GM21447 (cell line): Measurements from ENCODE around the gene TTR.
A peak's percentile ranks its signal among the peaks of the same experiment; 100 is the strongest.

Source experiments
- ATAC-seq: cut with Tn5 transposase; IDR thresholded peaks from one replicate; pipeline ENCODE4 v1.9.1; 2021; ENCODE audit not compliant: unreplicated experiment

TTR gene

DNA sequence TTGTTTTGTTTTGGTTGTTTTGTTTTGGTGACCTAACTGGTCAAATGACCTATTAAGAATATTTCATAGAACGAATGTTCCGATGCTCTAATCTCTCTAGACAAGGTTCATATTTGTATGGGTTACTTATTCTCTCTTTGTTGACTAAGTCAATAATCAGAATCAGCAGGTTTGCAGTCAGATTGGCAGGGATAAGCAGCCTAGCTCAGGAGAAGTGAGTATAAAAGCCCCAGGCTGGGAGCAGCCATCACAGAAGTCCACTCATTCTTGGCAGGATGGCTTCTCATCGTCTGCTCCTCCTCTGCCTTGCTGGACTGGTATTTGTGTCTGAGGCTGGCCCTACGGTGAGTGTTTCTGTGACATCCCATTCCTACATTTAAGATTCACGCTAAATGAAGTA lies at the start of gene TTR:
TTR (plus strand) TSS at position 250 of the 400 bp plus-strand sequence; CDS start at position 276, 26 bp downstream.
- ATAC-seq: no peak

DNA sequence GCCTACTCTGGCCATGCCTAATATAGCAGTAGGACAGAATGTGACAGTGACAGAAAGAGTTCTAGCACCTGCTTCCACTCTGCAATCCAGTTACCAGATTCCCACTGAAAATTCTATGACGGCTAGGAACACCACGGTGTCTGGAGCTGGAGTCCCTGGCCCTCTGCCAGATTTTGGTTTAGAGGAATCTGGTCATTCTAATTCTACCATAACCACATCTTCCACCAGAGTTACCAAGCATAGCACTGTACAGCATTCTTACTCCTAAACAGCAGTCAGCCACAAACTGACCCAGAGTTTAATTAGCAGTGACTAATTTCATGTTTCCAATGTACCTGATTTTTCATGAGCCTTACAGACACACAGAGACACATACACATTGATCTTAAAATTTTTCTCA lies 45.2 kb upstream of the TTR start:
- no peak for ATAC-seq

DNA sequence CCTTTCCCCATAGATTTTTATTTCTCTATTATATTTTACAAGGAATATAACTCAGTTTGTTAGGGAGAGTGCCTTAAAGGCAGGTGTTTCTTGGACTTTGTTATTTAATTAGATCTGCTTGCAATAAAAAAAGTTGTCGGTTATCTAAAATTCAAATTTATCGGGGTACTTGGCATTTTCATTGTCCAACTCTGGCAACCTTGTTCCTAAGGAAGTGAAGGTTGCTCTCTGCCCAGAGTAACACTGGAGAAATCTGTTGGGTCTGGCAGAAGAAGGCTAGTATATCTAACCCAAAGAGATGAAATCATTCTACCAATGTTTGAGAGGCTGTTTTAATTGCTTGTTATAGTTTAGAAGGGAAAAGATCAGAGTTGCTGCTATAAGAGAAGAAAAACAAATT lies 42.8 kb upstream of the TTR start:
- no peak for ATAC-seq

DNA sequence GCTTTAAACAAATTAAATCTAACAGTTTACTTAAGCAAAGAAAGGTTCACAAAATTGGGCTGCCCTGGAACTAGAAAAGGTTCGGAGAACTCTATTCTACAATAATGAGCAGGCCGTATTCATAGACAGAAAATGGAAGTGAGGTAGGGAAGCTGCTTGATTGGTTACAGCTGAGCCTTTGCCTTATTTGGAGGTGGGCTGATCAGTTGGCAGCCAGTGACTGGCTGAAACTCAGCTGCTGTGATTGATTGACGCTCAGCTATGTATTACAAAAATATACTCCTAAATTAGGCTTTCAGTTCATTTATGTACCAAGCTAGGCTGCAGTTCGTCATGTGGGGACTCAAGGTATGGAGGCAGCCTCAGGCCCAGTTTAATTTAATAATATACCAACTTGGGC lies 42.3 kb upstream of the TTR start:
- no peak for ATAC-seq

DNA sequence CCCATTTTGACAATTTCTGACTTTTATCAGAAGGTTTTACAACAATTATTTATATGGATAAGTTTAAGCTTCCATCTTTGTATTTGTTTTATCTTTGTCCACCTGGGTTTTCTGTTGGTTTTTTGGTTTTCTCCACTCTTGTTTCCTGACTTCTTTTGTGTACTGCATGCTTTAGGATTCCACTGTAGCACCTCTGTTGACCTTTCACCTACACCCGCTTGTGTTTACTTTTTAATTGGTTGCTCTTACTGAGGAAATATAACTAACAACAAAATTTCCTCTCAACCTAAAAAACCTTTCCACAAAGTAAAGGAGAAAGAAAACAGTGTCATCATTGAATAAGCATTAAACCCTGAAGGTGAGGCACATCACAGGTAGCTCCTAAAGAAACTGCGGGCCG lies 39.8 kb upstream of the TTR start:
- no peak for ATAC-seq

DNA sequence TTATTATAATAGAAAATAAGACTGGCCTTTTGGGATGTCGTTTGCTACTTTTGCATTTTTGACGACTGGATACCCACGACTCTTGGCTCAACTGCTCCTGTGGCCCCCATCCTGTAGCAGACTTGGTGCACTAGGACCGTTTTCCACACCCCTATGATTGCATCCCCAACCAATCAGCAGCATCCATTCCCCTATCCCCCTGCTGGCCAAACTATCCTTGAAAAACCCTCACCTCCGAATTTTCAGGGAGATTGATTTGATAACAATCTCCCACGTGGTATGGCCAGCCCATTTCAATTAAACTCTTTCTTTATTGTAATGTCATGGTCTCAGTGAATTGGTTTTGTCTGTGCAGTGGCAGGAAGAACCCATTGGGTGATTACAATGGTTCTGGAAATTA lies 37.9 kb upstream of the TTR start:
- no peak for ATAC-seq

DNA sequence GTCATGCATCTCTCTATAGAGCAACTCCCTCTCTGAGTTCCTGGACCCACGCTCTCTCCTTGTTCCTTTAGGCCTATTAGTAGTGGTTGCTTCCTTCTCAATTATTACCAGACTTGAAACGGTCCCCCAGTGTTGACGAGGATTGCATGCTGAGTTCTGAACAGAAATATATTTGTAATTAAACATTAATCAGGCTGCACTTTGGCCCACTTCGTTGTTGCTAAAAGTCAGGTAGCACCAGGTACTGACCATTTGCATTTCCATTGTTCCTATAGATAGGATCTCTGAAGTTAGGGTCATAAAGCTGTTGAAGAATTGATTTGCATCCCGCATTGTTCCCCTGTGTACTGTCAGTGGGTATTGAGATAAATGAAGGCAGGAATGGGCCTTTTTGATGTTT lies 36.9 kb upstream of the TTR start:
- ATAC-seq: no peak

DNA sequence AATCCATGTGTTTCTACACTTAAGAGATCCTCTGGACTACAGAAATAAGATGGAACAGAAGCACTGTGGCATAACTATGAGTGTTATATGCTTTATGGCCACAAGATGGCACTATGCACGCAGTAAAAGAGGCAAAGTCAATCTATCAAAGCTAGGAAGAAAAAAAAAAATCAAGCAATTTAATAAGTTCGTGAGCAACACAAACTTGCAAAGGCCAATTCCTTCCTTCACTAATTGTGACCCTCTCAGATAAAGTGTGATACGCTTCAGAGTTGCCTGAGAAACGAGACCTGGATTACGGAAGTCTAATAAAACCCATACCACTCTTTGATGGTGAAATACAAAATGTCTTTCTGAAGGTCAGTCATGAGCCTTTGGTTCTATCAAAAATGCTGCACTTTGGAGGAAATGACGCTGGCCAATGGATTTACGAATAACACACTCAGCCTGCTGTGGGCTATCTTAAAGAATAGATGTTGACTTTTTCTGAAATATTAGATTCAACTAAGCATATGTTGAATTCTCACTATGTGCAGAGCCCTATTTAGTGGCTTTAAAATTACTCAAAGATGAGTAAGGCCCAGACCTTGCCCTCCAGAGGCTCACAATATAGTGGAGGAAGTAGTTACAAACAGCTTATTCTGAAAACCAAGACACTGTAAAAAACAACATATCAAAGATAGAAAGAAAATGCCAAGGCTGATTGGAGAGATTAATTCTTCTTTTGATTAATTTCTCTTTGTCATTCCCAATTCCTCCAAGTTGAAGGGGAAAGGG lies 35.5 kb upstream of the TTR start:
- ATAC-seq: peak; percentile 66

DNA sequence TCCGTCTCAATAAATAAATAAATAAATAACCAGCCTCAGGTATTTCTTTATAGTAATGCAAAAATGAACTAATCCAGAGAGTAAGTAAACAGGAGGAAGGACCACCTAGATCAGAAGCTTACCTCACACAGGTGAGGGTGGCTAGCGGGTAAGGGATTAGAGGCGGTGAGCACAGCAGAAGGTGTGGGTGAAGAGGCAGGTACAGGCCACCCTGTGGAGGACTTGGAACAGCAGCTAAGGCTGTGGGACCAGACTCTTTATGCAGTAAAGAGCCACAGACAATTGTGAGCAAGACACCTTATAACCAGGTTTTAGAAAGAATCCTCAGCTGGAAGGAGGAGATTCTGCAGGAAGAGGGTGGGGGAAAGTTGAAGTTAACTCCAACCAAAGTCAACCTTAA lies 34.2 kb upstream of the TTR start:
- no peak for ATAC-seq

DNA sequence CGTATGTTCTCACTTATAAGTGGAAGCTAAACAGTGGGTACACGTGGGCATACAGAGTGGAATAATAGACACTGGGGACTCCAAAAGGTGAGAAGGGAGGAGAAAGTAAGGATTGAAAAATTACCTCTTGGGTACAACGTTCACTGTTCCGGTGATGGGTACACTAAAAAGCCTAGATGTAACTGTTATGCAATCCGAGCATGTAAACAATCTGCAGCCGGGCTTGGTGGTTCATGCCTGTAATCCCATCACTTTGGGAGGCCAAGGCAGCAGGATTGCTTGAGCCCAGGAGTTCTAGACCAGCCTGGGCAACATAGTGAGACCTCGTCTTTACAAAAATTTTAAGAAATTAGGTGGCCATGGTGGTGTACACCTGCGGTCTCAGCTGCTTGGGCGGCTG lies 33.1 kb upstream of the TTR start:
- ATAC-seq: no peak

DNA sequence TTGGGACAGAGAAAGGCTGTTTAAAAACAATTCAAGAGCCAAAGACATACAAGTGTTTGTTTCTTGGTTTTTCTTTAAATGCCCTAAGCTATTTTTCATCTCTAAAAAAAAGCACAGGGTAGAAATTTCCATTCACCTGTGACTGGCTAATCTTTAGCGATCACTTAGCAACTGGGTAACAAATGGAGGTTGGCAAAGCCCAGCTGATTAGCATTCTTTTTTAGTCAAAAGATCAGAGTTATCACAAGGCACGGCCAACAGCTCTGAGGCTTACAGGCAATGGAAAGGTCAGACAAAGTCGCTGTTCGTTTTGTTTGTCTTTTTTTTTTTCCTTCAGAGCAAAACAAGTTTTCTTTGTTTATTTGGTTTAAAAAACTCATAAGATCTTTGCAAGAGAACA lies 29.0 kb upstream of the TTR start:
- ATAC-seq: no peak

DNA sequence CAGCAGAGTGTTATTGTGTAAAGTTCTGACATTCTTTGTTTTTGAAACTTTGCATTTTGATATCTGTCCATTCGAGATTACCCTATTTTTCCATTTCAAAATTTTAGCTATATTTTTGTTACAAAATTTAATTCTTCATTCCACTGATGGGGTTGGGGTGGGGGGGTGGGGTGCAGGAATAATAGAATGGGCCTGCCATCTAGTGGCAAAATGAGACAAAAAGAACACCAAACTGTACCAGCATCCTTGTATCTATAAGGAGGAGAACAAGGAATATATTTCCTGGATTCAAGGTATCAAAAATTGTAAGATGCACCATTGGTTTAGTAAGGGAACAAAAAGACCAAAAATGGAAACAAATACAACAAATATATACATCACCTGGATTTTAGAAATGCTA lies 27.9 kb upstream of the TTR start:
- ATAC-seq: no peak

DNA sequence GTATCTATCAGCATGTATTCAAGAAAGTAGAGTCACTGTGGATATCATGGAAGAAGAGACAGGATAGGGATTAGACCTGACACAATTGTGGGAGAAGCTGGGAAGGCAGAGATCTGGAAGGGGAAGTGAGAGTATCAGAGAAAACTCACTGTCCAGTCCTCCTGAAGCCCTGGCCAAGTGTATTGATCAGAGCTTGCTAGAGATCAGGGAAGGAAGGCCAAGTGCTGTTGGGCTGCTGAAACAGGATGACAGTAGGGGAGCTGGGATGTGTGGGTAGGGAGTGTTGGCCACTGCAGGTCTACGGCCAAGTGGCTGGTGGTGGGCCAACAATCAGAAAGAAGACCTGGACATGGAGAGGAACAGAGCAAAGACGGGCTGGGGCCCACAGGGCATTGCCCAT lies 26.3 kb upstream of the TTR start:
- ATAC-seq: no peak

DNA sequence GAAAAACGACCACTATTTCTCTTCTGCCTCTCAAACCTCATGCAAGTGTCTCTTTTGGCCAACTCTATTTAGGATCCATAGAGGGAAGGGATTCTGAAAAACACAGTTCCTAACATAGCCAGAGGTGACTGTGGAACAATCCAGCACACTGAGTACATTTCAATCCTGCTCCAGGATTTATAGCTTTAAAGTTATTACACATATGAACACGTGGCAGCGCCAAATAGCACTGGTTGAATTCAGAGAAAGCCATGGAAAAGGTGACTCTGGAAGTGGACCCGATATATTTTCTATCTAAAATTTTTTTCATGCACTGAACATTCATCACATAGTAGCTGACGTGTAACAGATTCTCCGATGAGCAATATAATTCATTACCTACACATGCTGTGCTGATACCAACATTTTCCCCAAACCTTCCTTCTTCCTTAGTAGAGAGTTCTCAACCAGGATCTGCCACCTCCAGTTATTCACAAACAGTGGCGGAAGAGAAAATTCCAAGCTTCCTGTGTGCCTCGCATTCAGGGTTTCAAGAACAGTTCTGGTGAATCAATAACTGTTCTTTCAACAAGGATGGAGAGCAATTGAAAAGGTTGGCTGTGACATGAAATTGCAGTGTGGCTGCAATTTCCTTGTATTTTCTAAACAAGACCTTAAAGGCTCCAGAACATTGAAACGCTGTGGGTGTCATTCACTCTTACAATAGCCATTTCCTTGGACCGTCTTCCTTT lies 25.7 kb upstream of the TTR start:
- no peak for ATAC-seq

DNA sequence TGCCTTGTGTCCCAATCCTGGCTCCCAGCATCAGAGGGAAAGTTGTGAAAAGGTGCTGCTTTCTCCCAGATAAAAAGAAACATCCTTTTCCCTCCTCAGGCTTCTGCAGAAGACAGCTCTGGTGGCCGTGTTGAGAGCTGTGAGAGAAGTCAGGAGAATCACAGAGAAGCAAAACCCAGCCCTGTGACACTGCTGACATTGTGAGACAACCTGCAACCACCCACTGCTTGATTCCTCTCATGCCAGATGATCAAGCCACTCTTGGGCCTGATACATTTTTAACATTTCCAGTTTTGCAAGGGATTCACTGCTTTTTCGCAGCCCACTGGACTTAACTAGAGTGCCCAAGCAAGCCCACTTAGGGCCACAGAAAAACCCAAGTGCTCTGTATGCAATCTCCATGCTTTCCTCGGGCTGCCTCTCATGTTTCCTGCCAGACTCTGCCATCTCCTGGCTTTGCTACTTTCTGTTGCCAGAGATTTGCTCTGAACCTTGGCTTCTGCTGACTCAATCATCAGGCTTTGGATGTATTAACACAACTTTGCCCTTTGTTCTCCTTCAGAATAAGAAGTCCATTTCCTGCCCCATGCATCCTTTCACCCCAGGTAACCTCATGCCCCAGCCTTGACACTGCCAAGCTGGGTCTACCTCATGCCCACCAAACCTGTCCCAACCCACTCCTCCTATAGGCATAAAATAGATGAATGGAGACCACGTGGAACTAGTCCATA lies 24.9 kb upstream of the TTR start:
- ATAC-seq: no peak

DNA sequence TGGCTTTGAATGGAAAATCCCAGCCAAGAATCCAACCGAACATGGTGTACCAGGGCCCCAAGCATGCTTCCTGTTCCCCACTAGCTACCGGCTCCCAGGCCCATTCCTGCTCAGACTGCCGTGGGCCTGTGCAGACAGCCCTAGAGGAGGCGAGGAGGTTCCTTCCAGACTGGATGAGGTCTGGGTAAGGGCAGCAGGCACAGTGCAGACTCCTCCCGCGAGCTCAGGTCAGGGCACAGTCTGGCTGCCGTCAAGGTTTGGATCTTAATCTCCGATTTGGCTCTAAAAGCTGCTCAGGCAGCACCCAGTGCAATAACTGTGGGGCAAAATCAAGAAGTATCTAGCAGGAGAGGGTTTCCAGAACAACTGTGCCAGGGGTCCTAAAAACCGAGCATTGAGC lies 19.3 kb upstream of the TTR start:
- no peak for ATAC-seq

DNA sequence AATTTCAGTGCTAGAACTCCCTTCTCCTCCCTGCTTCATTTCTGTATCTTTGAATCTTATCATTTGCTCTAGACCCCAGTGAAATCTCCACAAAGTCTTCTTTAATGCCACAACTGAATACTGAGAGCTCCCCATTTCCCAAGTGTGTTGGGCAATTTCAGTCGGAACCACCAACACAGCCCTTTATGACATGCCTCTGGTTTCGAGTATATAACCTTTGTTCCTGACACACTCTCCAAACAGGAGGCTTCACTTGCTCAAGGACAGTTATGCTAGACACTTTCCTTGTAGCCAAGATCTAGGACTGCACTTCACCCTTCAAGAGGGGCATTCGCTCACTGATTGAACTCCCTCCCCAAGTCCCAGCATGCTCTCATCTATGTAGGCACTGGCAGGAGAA lies 18.6 kb upstream of the TTR start:
- ATAC-seq: no peak

DNA sequence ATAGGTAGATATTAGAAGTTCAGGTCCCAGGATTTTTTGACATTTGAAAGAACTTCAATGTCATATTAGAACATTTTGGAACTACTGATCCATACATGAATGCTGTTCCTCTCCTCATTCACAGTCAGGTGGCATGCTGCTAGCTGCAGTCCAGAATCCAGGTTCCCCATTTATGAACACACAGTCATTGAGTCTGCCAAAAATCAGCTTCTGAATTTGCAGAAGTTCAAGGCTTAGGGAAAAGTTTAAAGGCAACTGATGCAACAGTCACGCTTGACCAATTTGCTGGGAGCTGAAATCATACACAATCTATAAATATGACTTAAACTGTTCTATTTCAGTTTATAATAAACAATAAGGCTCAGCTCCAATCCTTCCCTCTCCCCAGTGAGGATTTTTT lies 17.3 kb upstream of the TTR start:
- no peak for ATAC-seq

DNA sequence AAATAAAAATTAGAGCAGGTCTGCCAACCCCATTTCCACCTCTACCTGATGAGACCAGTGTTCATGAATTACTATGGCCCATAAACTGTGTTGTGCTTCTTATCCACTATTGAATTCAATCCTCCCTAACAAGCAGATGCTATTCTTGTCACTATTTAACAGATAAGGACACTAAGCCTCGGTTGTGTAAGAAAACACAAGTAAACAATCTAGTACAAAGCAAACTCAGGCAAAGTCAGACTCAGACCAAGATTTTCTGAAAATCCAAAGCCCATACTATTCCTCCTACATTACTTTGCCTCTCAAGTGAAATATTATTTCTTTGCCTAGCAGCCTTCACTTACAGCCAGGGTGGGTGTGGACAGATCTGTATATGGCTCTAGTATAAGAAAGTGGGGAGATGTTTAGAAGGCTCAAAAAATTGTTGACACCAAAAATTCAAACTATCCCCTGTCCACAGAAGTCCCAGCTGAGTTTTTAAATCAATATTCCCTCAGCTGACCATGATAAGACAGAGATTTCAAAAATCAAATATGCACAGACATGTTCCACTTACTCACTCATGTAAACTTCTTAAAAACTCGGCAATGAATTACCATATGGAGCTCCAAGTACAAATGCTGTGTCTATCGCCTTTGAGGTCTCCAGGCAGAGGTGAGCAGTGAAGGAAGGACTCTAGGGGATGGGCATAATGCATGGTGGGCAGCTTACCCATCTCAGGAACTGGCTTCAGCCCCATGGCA lies 16.0 kb upstream of the TTR start:
- no peak for ATAC-seq

DNA sequence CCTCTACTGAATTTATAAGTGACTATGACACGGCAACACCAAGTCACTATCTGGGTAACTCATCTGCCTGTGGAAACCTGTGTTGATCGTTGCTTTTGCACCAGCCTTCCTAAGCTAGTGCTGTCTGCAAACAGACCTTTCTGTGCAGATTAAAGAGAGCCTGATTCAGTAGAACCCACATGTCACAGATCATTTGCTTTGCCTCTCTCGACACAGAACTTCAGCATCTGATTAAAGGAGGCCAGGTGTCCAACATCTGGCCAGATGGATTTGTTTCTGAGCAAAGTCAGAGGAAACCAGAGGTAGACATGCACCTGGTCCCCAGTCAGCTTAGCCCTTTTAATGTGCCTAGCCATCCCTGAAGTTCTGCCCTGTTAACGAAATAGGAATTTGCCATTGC lies 15.0 kb upstream of the TTR start:
- peak; percentile 58 for ATAC-seq

DNA sequence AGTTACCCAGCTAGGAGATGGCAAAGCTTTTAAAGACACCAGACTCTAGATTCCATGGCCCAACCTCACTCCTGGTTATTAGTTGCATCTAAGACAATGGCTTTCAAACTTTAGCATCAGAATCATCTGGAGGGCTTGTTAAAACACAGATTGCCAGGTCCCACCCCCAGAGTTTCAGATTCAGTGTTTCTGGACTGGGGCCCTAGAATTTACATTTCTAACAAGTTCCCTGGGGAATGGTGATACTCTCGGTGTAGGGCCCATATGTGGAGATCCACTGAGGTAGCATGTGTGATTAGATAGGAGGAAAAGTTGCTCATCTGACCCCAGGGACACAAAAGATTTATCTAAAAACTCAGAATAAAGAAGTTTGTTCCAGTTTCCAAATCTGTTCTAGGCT lies 14.5 kb upstream of the TTR start:
- peak; percentile 46 for ATAC-seq
